Left lung (tissue), 10 donors: ENCODE data around the gene RLIM. TPM values are rescaled to one million over a fixed set of nuclear protein-coding genes. Genes with fewer than 3 reads are reported as not detected.
A peak's percentile ranks its signal among the peaks of the same experiment; 100 is the strongest.

Source experiments
- ATAC-seq: fragments of 200-7000 bp; cut with Tn5 transposase; one replicate; pipeline ENCODE4 v1.9.1; 2020; ENCODE audit warnings: moderate library complexity
- DNase-seq, 4 donors: peaks; one replicate each; pipeline ENCODE4 v3.0.0-alpha.2; 2013 to 2020
- H3K27ac ChIP-seq, 2 donors: fragments of 200-600 bp; sonication (generic) in 1 of 2; one replicate each; pipeline versions ENCODE4 v1.5.0 to v1.8.0; 2020 to 2021
- H3K27me3 ChIP-seq, 2 donors: fragments of 200-600 bp; sonication (generic) in 1 of 2; one replicate each; pipeline versions ENCODE4 v1.5.0 to v1.8.0; 2020 to 2021
- H3K36me3 ChIP-seq, 2 donors: fragments of 200-600 bp; sonication (generic) in 1 of 2; one replicate each; pipeline versions ENCODE4 v1.5.0 to v1.8.0; 2020 to 2021
- H3K4me1 ChIP-seq, 2 donors: fragments of 200-600 bp; one replicate each; pipeline ENCODE4 v1.8.0; 2021
- H3K4me3 ChIP-seq, 2 donors: fragments of 200-600 bp; sonication (generic) in 1 of 2; one replicate each; pipeline versions ENCODE4 v1.5.0 to v1.8.0; 2020 to 2021; ENCODE audit warnings: mild to moderate bottlenecking in 1 of 2
- H3K9me3 ChIP-seq, 2 donors: fragments of 200-600 bp; sonication (generic) in 1 of 2; one replicate each; pipeline versions ENCODE4 v1.5.0 to v1.8.0; 2020 to 2021
- intact Hi-C, 2 donors: fragments of 100-400 bp; cut with DNase I; formaldehyde crosslinking; loops; one replicate each; pipeline versions ENCODE4 v1.11.2 to v1.14.2; 2022
- polyA plus RNA-seq, 6 donors: library from polyadenylated mRNA; unstranded; fragments of 120-200 nt; gene quantifications; one replicate each; pipeline ENCODE4 v1.2.1, GENCODE V29; 2013; ENCODE audit not compliant: insufficient read length in 6 of 6
- total RNA-seq, 2 donors: library from RNA; stranded (reverse); fragmentation: NEBNext Ultra II Directional; extraction: Animal tissue kit (Norgen Biotek cat#: 25700); gene quantifications; one replicate each; pipeline ENCODE4 v1.2.1, GENCODE V29; 2021
- TF ChIP-seq, protein P1 (sequence below), 2 donors: fragments of 200-600 bp; sonication (generic) in 1 of 2; IDR thresholded peaks; one replicate each; pipeline versions ENCODE4 v1.5.0 to v1.8.0; 2021; ENCODE audit warnings: antibody characterized with exemption in 2 of 2
- donor health status: DM: no; HTN: yes; CAD: no.
- donor health status: DM: no; HTN: no; CAD: no.

RLIM gene
- total and polyA plus RNA-seq, 8 donors, result 25.3 to 40.6 (median 29.3) TPM

DNA sequence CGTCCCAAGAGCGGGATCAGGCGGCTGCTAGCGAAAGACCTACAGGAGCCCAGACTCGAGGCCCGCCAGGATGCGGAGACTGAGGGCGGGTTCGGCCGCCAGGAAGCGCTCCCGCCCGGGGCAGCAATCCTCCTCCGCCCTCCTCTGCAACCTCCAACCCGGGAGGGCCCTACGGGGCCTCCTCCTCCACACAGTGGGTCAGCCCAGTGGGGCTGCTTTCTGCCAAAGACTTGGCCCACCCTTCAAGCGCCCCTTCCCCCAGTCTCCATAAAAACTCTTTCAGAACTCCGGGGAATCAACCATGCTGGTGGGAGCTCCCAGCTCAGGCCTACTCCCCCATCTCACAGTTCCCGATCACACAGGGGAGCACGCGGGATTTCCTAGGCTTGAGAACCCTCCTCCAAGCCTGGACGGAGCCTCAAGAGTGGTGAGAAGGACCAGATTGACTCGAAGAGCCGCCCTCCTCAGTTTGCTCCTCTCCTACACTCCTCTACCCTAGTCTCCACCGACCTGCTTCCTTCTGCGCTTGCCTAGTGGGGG, 77.5 kb downstream of the RLIM start:
- TF ChIP-seq, protein P1, sequence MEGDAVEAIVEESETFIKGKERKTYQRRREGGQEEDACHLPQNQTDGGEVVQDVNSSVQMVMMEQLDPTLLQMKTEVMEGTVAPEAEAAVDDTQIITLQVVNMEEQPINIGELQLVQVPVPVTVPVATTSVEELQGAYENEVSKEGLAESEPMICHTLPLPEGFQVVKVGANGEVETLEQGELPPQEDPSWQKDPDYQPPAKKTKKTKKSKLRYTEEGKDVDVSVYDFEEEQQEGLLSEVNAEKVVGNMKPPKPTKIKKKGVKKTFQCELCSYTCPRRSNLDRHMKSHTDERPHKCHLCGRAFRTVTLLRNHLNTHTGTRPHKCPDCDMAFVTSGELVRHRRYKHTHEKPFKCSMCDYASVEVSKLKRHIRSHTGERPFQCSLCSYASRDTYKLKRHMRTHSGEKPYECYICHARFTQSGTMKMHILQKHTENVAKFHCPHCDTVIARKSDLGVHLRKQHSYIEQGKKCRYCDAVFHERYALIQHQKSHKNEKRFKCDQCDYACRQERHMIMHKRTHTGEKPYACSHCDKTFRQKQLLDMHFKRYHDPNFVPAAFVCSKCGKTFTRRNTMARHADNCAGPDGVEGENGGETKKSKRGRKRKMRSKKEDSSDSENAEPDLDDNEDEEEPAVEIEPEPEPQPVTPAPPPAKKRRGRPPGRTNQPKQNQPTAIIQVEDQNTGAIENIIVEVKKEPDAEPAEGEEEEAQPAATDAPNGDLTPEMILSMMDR (IDR thresholded peaks at IDR 0.05), result no peak
- DNase-seq (peak in 1 of 4 donors; percentile 61), ATAC-seq (peak; percentile 48)
- Histone ChIP-seq H3K36me3 (no peaks in the 10 kb centered on the region), H3K27me3 (no peaks in the 10 kb centered on the region), H3K4me3 (peak overlapping the region; percentile 32 to 52), H3K4me1 (no peaks in the 10 kb centered on the region), H3K9me3 (no peaks in the 10 kb centered on the region), H3K27ac (peak overlapping the region; percentile 82 to 86)
- intact Hi-C loops, result no loop called here

DNA sequence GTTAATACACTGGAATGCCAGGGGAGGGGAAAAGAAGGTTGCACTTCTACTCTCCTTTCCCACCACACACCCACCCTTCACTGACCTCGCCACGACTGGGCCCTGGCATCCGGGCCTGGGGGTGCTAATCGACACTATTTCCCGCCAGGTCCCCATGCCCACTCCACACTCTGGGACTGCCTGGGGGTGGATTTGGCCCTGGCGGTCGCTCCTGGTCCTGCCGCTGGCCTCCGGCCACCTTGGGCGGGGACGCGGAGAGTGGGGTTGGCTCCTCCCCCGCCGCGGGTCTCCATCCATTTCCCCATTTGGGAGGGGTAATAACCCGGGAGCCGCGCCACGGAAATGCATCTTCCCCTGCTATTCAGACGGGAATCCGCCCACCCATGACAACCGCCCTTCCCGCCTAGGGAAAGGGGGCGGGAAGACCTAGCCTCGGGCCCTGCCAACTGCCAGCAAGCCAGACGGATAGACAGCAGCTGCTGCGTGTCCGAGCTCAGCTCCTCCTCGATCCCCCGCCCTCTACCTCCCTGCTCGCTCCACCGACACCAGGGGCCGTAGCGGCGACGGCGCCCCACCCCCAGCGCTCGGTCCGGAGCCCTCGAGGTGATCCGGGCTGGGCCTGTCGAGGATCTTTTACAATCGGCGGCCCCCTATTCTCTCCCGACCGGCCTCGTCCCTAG, 78.1 kb downstream of the RLIM start:
- intact Hi-C loops, result no loop called here
- H3K27me3 ChIP-seq, result no peaks in the 10 kb centered on the region
- ATAC-seq (peak; percentile 87), DNase-seq (peak; percentile 83 to 93 (median 88))
- no peaks in the 10 kb centered on the region for H3K36me3 ChIP-seq
- TF ChIP-seq, protein P1 (IDR thresholded peaks at IDR 0.05), result peak; percentile 14 to 48
- H3K9me3 ChIP-seq, result no peaks in the 10 kb centered on the region
- H3K27ac ChIP-seq, result peak overlapping the region; percentile 82 to 86
- H3K4me3 ChIP-seq, result peak overlapping the region; percentile 32 to 52
- H3K4me1 ChIP-seq, result no peaks in the 10 kb centered on the region

DNA sequence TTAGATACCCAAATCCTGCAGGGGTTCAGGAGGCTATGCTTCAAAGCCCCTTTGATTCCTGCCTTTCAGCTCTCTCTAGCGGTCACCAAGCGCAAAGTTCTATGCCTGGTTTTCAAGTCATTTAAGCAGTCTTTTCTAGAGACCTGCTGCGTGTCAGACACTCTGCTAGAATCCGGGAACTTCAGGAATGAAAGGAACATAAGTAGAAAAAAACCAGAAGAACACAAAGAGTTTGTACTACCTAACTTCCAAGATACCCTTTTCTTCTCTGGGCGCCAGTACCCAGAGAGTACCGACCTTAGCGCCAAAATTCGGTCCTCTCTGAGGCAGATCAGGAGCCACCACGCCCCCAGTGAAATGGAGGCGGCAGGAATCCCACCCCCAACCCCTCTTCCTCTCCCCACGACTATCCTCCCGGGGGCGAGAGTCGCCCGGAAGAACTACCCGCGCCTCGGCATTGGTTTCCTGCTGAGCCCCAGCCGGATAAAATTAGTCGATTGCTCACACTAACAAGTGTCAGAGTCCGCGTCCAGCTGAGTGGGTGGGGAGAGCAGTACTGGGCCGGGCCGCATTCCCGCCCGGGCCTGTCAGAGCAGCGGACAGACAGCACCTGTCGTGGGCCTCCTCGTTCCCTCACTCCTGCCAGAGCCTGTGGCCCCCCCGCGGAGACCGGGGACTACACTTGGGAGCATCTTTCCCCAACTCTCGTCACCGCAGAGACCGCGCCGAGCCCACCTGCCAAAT, 78.8 kb downstream of the RLIM start:
- H3K36me3 ChIP-seq, result no peaks in the 10 kb centered on the region
- TF ChIP-seq, protein P1 (IDR thresholded peaks at IDR 0.05), result peak in 1 of 2 donors; percentile 12
- peak; percentile 49 to 81 (median 68) for DNase-seq
- peak; percentile 81 for ATAC-seq
- intact Hi-C loops, result no loop called here
- H3K4me1 ChIP-seq, result no peaks in the 10 kb centered on the region
- H3K27me3 ChIP-seq, result no peaks in the 10 kb centered on the region
- peak overlapping the region; percentile 32 to 52 for H3K4me3 ChIP-seq
- H3K9me3 ChIP-seq, result no peaks in the 10 kb centered on the region
- peak overlapping the region; percentile 82 to 86 for H3K27ac ChIP-seq

Other genes with a start within 250 kb of the RLIM start
- 10 to 100 TPM; 16.4 to 22.9 TPM for gene SLC16A2, start 193.1 kb downstream of the RLIM start, total RNA-seq
- gene SLC16A2, start 193.1 kb downstream of the RLIM start, polyA plus RNA-seq, result 10 to 100 TPM; 21.3 to 29.6 (median 25.1) TPM